SU-DHL-6 (cell line): ENCODE data around the gene LRRC40.

ENCODE experiments used
- EZH2phosphoT487 ChIP-seq: fragments of 200-600 bp; sonication (generic), shearing (Covaris generic); conservative IDR thresholded peaks from 2 replicates; pipeline ENCODE4 v1.6.1; 2018; ENCODE audit warnings: mild to moderate bottlenecking, antibody characterized with exemption, low read length, moderate library complexity, mixed read lengths
- TF ChIP-seq, protein P1 (sequence below): fragments of 200-600 bp; sonication (generic); IDR thresholded peaks from one replicate; pipeline ENCODE4 v1.5.1; 2017; ENCODE audit warnings: antibody characterized with exemption, mild to moderate bottlenecking, low read length, moderate library complexity; ENCODE audit not compliant: insufficient read depth, poor library complexity, severe bottlenecking

DNA sequence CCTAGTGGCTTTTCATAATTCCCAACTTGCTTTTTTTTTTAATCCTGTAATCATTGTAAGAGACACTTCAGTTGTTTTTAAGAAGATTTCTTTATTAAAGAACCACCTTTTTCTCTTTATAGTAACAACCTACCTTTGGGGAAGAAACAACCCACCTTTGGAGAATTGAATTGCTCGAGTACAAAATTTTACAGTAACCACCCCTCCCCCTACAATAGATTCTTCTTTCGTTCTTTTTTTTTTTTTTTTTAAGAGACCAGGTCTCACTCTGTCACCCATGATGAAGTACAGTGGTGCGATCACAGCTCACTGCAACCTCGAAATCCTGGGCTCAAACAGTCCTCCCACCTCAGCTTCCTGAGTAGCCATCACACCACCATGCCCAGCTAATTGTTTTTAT lies 2.1 kb upstream of the LRRC40 start:
- TF ChIP-seq, protein P1, sequence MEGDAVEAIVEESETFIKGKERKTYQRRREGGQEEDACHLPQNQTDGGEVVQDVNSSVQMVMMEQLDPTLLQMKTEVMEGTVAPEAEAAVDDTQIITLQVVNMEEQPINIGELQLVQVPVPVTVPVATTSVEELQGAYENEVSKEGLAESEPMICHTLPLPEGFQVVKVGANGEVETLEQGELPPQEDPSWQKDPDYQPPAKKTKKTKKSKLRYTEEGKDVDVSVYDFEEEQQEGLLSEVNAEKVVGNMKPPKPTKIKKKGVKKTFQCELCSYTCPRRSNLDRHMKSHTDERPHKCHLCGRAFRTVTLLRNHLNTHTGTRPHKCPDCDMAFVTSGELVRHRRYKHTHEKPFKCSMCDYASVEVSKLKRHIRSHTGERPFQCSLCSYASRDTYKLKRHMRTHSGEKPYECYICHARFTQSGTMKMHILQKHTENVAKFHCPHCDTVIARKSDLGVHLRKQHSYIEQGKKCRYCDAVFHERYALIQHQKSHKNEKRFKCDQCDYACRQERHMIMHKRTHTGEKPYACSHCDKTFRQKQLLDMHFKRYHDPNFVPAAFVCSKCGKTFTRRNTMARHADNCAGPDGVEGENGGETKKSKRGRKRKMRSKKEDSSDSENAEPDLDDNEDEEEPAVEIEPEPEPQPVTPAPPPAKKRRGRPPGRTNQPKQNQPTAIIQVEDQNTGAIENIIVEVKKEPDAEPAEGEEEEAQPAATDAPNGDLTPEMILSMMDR: no peak
- no peak for TF ChIP-seq EZH2phosphoT487
